ENCODE results near the gene ANAPC5.
"Not testable (repeated sequence)": the region's sequence is repeated elsewhere in the genome, so short reads cannot be mapped to it uniquely, and the experiment has no call there.

The ANAPC5 gene

DNA sequence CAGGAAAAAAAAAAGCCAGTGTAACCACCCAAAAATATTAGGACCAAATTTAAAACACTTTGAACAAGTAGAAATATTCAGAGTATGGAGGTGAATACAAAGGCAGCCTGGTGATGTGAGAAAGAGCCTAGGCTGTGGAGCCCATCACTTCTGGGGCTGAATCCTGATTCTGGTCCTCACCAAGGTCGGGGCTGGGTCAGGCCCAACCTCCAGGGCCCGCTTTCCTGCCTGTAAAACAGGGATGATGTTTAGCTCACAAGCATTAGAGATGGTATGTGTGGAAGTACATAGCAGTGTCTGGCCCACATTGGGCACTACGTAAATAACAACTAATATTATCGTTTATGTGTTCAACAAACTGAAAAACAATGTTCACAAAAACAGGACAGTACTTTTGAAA lies 47.9 kb downstream of the ANAPC5 start:
- no peak for DNase-seq (ENCODE audit: low spot score)
- TF ChIP-seq, protein P1, sequence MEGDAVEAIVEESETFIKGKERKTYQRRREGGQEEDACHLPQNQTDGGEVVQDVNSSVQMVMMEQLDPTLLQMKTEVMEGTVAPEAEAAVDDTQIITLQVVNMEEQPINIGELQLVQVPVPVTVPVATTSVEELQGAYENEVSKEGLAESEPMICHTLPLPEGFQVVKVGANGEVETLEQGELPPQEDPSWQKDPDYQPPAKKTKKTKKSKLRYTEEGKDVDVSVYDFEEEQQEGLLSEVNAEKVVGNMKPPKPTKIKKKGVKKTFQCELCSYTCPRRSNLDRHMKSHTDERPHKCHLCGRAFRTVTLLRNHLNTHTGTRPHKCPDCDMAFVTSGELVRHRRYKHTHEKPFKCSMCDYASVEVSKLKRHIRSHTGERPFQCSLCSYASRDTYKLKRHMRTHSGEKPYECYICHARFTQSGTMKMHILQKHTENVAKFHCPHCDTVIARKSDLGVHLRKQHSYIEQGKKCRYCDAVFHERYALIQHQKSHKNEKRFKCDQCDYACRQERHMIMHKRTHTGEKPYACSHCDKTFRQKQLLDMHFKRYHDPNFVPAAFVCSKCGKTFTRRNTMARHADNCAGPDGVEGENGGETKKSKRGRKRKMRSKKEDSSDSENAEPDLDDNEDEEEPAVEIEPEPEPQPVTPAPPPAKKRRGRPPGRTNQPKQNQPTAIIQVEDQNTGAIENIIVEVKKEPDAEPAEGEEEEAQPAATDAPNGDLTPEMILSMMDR (IDR thresholded peaks at IDR 0.05; ENCODE audit: extremely low read depth, missing control alignments): no peak

DNA sequence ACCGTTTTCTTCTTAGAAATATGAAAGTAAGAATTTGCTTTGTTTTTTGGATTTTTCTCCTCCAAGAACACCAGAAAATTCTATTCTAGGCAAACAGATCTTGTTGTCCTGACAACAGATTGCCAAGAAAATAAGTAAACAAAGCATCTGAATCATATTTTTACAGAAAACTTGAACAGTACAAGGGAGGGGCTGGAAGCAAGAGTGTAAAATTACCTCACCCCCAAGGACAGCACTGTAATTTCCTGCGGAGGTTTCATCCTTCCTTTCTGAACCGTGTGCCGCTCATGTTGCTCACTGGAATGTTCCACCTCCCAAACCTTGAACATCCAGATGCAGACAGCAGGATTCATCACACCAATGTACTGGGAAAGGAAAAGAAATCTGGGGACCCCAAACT lies 50.3 kb downstream of the ANAPC5 start:
- TF ChIP-seq, protein P1 (IDR thresholded peaks at IDR 0.05; ENCODE audit: extremely low read depth, missing control alignments): no peak
- DNase-seq (ENCODE audit: low spot score): no peak

GRCh38 chr12:121300083-121300819 lies 52.0 kb downstream of the ANAPC5 start:
- TF ChIP-seq, protein P1 (IDR thresholded peaks at IDR 0.05; ENCODE audit: extremely low read depth, missing control alignments): no peak
- DNase-seq (ENCODE audit: low spot score): no peak

GRCh38 chr12:121299662-121300061 lies 52.5 kb downstream of the ANAPC5 start:
- TF ChIP-seq, protein P1 (IDR thresholded peaks at IDR 0.05; ENCODE audit: extremely low read depth, missing control alignments): no peak
- no peak for DNase-seq (ENCODE audit: low spot score)

DNA sequence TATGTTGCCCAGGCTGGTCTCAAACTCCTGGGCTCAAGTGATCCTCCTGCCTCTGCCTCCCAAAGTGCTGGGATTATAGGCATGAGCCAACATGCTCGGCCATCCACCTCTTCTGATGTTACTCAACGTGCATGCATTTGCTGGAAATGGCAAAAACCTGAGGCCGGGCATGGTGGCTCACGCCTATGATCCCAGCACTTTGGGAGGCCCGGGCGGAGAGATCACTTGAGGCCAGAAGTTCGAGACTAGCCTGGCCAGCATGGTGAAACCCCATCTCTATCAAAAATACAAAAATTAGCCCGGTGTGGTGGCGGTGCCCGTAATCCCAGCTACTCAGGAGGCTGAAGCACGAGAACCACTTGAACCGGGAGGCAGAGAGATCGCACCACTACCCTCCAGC lies 53.8 kb downstream of the ANAPC5 start:
- DNase-seq (ENCODE audit: low spot score): not testable (repeated sequence)

GRCh38 chr12:121297435-121297991 lies 54.7 kb downstream of the ANAPC5 start:
- DNase-seq (ENCODE audit: low spot score): peak; percentile 47
- TF ChIP-seq, protein P1 (IDR thresholded peaks at IDR 0.05; ENCODE audit: extremely low read depth, missing control alignments): no peak

DNA sequence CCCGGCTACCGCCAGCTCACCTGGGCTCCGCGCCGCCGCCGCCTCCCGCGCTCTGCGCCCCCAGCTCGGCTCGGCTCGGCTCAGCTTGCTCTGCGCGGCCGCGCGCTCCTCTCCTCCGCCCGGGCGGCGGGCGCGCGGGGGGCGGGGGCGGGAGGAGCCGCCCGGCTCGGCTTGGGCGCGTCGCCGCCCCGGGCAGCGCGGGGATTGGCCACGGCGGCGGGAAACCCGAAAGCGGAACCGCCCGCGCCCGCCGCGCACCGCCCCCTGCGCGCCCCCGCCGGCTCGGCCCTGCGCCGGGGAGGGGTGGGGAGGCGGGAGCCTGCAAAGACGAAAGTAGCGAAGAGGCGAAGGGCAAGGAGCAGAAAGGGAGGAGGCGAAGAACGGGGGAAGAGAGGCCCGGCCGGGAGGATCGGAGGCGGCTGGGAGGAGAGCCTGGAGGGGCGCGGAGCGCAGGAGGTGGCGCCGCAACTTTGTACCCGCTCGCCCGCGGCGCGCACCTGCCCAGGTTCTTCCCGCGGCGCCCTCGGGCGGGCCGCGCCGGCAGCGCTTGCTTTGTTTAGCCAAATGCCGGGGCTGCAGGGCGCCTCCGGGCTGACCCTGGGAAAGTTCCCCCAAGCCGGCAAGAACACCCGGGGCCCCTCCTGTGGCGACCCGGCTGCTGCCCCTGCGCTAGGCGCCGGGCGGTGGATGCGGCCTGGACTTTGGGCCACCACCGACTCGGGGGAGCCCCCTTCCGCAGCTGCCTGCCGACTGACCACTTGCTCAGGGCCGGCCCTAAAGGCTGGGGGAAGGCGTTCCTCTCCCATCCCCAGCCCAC lies 55.4 kb downstream of the ANAPC5 start, which contains the start of gene CAMKK2:
CAMKK2 (minus strand) TSS at position 92 of the 817 bp plus-strand sequence. CDS start 22,183 bp downstream, outside the sequence.
- peak; percentile 99 for DNase-seq (ENCODE audit: low spot score)
- TF ChIP-seq, protein P1 (IDR thresholded peaks at IDR 0.05; ENCODE audit: extremely low read depth, missing control alignments): peak; percentile 24

Measured in GM20000 (cell line).